GM12874 (cell line): ENCODE results near the gene LCK.

Experiments used
- TF ChIP-seq, protein P1 (sequence below): IDR thresholded peaks from 2 replicates; pipeline ENCODE4 v1.5.1; 2011; ENCODE audit warnings: low read depth, mild to moderate bottlenecking, control low read depth, low read length, moderate library complexity; ENCODE audit not compliant: insufficient read depth

The LCK gene

DNA sequence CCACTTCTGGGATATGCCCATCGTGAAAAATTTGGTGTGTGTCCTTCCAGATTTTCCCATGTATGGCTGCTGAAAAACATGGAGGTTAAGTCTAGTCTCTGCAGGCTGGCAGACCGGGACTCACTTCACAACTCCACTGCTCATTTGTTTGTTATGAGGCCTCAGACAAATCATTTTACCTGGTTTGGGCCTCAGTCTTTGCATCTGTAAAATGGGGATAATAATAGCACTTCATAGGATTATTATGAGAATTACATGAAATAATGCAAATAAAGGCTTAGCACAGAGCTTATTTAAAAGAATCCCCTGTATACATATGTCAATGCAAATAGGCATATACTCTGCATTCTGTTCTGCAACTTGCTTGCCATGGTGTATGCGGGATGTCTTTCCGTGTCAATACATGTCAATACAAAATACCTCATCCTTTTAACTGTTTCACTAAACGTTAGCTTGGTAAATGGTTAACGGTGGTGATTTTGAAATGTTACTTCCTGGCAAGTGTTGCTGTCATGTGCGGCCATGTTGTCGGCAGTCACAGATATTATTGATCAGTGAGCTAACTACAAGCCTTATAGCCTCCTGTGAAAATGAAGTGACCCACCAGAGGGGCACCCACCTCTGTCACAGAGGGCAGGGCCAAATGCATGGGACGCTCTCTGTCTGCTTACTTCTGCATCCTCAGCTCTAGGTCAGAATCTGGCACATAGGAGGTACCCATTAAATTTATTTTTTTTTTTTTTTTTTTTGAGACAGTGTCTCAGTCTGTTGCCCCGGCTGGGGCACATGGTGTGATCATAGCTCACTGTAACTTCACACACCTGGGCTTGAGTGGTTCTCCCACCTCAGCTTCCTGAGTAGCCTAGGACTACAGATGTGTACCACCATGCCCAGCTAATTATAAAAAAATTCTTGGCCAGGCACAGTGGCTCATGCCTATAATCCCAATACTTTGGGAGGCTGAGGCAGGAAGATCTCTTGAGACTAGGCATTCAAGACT is 4.3 kb downstream of the LCK start:
- TF ChIP-seq, protein P1, sequence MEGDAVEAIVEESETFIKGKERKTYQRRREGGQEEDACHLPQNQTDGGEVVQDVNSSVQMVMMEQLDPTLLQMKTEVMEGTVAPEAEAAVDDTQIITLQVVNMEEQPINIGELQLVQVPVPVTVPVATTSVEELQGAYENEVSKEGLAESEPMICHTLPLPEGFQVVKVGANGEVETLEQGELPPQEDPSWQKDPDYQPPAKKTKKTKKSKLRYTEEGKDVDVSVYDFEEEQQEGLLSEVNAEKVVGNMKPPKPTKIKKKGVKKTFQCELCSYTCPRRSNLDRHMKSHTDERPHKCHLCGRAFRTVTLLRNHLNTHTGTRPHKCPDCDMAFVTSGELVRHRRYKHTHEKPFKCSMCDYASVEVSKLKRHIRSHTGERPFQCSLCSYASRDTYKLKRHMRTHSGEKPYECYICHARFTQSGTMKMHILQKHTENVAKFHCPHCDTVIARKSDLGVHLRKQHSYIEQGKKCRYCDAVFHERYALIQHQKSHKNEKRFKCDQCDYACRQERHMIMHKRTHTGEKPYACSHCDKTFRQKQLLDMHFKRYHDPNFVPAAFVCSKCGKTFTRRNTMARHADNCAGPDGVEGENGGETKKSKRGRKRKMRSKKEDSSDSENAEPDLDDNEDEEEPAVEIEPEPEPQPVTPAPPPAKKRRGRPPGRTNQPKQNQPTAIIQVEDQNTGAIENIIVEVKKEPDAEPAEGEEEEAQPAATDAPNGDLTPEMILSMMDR = no peak

DNA sequence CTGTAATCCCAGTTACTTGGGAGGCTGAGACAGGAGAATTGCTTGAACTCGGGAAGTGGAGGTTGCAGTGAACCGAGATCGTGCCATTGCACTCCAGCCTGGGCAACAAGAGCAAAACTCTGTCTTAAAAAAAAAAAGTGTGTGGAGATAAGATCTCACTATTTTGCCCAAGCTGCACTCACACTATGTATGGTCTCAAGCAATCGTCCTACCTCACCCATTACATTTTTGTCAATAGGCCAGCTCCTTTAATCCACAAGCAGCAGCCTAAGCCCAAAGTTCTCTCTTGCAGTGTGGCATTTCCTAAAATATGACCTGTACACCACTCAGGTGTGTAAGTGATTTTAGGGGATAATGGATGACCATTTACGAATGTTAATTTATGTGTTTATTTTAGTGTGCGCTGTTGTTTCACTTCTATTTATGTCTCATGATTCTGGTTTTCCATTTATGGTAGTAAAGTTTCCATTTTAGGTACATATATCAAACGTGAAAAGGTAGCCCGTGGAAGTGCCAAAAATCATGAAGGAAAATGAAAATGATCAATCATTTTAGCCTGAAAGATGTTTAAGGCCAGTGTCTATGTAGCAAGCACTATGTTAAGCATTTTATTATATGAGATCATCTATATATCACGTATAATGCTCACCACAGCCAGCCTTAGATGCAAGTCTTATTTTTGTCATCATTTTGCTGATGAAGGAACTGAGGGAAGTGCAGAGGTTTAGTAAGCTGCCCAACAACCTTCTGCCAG is 5.6 kb downstream of the LCK start:
- TF ChIP-seq, protein P1 = no peak

DNA sequence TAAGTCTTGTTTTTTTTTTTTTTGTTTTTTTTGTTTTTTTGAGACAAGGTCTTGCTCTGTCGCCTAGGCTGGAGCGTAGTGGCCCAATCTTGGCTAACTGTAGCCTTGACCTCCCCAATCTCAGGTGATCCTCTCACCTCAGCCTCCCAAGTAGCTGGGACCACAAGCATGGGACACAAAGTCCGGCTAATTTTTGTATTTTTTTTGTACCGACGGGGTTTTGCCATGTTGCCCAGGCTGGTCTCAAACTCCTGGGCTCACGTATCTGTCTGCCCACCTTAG is 6.1 kb downstream of the LCK start:
- TF ChIP-seq, protein P1 = no peak

DNA sequence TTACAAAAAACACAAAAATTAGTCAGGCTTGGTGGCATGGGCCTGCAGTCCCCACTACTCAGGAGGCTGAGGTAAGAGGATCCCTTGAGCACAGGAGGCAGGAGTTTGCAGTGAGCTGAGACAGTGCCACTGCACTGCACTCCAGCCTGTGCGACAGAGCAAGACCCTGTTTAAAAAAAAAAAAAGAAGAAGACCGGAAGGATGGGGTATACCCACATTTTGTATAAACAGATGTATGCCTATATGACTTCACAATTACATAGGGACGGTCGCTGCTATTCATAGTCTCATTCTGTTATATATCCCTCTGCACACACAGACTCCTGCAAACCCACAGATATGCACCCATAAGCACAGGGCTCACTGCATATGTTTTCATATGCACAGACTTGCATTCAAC is 12.7 kb downstream of the LCK start:
- TF ChIP-seq, protein P1 = no peak

DNA sequence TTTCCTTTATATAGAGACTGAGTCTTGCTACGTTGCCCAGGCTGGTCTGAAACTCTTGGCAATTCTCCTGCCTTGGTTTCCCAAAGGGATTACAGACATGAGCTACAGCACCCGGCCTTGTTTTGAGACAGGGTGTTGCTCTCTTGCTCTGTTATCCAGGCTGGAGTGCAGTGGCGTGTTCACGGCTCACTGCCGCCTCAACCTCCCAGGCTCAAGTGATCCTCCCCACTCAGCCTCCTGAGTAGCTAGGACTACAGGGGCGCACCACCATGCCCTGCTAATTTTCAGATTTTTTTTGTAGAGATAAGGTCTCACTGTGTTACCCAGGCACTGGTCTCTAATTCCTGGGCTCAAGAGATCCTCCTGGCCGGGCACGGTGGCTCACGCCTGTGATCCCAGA is 14.8 kb downstream of the LCK start:
- TF ChIP-seq, protein P1 = no peak

DNA sequence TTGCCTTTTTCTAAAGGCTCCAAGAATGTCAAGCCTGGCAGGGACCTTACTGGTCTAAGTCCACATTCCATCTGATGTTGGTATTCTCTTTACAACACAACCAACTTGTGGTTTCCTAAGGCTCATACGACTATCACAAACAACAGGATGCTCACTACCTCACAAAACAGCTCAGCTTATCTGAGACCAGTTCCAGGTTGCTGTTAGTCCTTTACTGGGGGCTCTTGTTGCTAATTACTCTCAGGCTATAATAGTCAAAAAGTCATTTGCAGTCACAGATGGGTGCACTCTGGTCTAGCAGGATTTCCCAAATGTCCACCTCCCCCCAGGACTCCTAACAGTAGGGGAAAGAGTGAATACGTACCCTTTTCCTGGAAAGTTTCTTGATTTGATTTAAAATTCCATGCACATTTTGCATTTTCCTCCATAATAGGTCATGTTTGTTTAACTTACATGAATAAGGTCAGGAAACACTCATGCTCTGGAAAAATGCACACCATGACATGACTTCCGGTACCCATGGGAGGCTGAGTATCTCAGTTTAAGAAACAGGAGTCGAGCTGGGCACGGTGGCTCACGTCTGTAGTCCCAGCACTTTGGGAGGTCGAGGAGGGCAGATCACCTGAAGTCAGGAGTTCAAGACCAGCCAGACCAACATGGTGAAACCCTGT is 16.0 kb downstream of the LCK start:
- TF ChIP-seq, protein P1 = no peak

DNA sequence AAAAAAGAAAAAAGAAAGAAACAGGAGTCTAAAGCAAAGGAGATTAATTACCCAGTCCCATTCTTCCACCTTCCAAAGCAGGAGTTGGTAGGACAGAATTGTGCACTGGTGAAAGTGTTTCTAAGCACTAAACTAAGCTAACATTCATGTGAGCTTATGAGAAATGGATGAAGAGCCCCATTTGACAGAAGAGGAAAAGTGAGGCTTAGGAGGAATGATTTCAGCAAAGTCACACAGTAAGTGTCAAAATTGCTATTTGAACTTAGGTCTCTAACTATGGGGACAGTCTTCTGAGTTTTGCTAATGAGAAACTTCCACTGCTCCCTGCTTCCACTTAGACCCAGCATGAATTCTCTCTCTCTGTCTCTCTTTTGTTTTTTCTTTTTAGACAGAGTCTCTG is 18.7 kb downstream of the LCK start:
- TF ChIP-seq, protein P1 = no peak
